NCI-H524 treated with DMSO at 0.1 percent for 48 hours (cell line): ENCODE measurements around the gene COPS2.
A peak's percentile ranks its signal among the peaks of the same experiment; 100 is the strongest.
"Not testable (repeated sequence)": the region's sequence is repeated elsewhere in the genome, so short reads cannot be mapped to it uniquely, and the experiment has no call there.

Experiments
- DNase-seq: peaks from one replicate; lab custom pipeline; 2025; lab: John Stamatoyannopoulos, UW

COPS2 gene

DNA sequence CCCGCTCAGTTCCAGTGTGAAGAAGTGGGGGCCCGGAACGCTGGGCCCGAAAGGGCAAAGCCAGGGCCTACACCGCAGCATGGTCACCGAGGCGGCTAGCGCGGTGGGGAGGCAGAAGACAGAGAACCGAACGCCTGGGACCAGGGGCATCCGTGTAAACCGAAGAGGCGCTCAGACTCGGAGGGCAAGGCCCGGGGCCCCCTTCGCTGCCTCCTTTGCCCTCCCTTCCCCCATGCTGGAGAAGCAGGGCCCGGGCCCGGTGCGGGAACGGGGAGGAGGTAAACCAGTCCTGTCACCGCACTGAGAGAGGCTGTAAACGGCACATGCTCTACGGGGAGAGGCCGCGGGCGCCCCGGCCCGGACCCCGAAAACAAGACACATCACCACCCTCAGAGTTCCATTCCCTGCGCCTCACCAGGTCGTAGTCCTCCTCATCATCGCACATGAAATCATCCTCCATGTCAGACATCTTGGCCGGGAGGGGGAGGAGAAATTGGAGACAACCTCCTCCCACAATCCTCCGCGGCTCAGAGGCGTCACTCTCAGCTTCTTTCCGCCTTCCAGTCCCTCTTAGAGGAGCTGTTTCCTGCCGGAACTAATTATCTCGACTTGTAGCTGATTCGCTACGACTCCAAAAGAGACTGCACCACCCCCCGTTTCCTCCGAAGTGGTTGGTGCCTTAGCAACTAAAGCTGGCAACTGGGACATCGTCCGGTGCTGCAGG lies at the start of gene COPS2:
TSS of gene COPS2 (minus strand) at position 490 of the 724 bp plus-strand sequence. CDS start at position 469, 21 bp downstream.
- peak; percentile 92 for DNase-seq

DNA sequence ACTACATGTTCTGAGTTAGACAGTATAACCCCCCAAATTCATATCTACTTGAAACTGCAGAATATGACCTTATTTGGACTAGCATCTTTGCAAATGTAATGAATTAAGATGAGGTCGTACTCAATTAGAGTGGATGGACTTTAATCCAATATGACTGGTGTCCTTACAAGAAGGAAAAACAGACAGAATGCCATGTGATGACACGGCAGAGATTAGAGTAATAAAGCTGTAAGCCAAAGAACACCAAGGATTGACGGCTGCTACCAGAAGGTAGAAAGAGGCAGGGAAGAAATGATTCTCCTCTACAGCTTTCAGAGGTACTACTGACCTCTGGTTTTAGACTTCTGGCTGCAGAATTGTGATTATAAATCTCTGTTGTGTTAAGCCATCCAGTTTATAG lies 44.9 kb upstream of the COPS2 start:
- no peak for DNase-seq

DNA sequence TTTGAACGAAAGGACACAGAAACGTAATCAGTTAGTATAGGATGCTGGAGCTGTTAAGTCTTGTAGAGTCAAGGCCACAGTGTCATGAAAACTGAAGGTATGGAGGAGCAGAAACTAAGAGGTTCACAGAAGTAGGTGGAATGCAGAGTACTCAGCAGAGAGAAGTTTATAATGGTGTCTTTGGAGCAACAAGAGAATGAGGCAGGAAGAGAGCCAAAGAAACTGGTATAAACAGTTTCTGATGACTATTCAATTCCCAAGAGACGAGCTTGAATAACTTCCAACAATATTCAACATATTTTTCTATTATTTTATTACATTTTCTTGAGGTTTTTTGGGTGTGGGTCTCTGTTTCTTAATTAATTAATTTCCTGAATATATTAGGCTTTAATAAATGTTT lies 44.3 kb upstream of the COPS2 start:
- no peak for DNase-seq

DNA sequence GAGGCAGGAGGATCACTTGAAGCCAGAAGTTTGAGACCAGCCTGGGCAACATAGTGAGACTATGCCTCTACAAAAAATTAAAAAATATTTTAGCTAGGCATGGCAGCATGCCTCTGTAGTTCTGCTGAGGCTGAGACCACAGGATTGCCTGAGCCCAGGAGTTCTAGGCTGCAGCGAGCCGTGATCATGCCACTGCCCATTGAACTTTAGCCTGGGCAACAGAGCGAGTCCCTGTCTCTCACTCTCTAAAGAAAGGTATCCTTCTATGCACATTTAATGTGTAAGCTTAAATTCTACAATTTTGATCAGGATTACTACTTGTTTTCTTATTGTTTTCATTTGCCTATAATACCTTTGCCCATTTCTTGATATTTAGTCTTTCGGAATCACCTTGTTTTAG lies 41.5 kb upstream of the COPS2 start:
- no peak for DNase-seq

DNA sequence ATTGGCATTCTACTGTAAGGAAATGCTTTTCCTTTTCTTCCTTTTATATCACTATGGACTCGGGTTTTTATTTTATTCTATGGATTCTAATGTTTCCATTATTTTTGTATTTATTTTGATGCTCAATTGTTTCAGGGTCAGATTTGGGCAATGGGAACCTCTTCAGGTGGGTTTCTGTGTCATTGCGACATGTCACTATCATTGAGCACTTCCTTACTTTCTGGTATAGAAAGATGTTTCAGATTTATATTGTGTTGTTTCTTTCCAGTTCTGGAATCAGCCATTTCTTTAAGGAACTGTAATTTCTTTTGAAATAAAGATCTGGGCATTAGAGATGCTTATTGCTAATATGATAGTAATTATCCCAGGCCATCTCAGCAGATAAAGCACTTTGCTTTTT lies 36.5 kb upstream of the COPS2 start:
- no peak for DNase-seq

DNA sequence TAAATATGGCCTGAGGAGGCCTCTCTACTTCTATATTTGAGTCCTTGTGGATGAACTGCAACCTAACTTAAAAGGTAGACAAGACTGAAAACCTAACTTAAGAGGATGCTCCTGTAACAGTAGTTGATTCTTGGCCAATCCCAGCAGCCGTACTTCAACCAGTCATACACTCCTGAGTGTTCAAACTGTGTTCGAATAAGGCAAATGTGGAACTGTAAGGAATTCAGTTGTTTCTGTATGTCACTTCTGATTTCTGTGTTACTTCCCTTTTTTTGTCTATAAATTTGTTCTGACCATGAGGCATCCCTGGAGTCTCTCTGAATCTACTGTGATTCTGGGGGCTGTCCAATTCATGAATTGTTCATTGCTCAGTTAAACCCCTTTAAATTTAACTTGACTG lies 35.2 kb upstream of the COPS2 start:
- DNase-seq = no peak

DNA sequence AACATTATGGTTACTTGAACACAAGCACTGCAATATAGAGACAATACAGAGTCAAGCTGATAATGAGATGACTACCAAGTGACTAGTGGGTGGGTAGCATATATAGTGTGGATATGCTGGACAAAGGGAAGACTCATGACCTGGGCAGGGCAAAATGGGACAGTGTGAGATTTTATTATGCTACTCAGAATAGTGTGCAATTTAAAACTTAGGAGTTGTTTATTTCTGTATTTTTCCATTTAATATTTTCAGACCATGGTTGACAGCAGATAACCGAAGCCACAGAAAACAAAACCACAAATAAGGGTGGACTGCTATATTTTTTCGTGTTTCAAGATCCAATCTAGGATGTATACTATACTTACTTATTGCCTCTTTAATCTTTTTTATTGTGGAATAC lies 34.2 kb upstream of the COPS2 start:
- no peak for DNase-seq

DNA sequence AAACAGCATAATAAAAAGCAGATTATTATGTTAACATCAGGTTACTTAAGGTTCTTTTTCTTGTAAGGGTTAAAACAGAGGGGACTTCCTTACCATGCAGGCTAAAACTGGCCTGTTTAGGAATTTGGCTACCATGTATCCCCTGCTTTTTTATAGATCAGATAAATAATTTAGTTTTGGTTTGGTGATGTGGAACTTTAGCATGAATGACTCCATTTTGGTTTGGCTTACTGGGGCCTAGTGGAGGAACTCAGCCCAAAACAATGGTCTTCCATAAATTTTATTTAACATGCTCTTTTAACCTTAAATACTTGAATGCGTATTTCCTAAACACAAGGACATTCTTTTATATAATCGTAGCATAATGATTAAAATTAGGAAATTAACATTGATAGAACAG lies 33.5 kb upstream of the COPS2 start:
- DNase-seq = no peak

DNA sequence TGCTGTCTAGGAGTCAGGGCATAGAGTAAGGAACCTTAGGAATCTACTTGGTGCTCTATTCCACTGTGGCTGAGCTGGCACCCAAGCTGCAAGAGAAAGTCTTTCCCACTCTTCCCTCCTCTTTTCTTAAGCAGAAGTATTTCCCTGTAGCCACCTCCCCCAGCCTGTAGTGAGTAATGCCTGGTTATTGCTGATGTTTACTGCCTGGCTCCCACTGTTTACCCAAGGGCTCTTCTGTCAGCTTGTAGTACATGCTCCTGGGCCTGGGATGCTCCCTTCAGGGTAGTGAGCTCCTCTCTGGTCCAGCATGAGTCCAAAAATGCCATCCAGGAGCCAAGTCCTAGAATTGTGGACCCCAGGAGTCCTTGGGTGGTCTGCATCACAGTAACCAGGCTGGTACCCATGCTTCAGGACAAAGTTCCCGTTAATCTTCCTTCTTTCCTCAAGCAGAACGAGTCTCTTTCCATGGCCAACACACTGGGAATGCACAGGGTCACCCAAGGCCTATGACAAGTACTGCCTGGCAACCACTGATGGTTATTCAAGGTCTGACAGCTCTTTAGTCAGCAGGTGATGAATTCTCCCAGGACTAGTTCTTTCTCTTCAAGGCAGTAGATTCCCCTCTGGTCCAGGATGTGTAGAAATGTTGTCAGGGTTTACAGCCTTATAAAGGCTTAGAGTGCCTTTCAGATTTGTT lies 32.3 kb upstream of the COPS2 start:
- DNase-seq = no peak

DNA sequence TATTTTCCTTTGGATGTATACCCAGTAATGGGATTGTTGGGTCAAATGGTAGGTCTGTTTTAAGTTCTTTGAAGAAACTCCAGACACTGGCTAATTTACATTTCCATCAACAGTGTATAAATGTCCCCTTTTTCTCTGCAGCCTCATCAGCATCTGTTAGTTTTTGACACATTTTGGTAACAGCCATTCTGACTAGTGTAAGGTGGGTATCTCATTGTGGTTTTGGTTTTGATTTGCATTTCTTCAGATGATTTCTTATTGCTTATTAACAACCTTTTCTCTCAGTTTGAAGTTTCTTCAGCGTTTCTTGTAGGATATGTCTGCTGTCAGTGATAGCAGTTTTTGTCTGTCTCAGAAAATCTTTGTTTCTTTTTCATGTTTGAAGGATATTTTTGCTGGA lies 30.1 kb upstream of the COPS2 start:
- no peak for DNase-seq

DNA sequence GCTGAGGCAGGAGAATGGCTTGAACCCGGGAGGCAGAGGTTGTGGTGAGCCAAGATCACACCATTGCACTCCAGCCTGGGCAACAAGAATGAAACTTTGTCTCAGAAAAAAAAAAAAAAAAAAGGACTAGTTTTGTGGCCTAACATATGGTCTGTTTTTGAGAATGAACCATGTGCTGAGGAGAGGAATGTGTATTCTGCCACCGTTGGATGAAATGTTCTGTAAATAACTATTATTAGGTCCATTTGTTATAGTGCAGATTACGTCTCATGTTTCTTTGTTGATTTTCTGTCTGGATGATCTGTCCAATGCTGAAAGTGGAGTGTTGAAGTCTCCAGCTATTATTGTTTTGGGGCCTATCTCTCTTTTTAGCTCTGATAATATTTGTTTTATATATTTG lies 28.3 kb upstream of the COPS2 start:
- DNase-seq = not testable (repeated sequence)

DNA sequence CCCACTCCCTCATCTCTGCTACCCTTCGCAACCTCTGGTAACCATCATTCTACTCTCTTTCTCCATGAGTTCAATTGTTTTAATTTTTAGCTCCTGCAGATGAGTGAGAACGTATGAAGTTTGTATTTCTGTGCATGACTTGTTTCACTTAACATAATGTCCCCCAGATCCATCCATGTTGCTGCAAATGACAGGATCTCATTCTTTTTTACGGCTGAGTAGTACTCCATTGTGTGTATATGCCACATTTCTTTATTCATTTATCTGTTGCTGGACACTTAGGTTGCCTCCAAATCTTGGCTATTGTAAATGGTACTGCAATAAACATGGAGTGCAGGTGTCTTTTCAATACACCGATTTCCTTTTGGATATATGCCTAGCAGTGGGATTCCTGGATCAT lies 26.7 kb upstream of the COPS2 start:
- no peak for DNase-seq

DNA sequence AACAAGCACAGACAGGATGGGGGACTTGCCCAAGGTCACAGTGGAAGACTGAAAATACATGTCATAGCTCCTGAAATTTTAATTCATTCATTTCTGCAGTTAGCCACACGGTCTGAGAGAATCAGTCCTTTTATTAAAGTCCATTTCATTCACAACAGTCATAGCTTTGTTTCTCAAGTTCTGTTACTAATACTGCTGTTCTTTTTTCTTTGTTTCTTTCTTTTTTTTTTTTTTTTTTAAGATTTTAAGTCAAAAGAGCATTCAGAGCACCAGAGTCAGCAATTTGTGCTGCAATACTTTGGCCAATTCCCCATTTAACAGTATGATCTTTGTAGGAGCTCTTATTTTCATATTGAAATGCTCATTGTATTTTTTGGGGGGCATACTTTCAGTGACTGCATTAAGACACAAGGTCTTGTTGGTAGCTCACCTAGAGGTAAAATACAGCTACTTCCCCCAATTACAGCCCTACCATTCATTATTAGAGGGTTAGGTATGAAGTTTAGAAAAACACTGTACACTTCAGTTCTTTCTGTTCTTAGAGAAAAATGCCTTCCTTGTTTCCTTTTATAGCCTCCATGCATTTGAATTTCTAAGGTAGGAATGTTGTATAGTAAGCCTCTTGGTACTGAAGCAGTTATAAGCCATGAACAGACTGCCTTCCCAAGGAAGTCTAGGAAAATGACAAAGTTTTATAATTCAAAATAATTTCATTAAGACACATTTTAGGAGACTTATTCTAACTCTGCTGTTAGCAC lies 24.2 kb upstream of the COPS2 start:
- no peak for DNase-seq

DNA sequence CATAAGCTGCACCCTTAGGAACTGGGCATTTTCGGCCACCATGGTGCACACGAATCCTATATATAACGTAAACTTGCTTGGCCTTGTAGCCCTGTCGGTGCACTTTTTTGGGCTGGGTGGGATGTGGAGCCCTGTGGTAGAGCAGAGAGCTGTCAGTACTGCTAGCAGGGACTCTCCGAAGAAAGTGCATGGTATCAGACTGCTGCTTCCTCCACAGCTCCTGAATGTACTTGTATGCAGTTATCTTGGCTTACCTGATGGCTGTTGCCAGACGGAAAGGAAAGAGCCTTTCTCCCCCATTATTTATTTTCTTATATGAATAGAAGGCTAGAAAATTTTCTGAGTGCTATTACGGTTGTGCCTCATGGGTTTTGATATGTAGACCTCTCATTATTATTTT lies 23.1 kb upstream of the COPS2 start:
- DNase-seq = no peak

DNA sequence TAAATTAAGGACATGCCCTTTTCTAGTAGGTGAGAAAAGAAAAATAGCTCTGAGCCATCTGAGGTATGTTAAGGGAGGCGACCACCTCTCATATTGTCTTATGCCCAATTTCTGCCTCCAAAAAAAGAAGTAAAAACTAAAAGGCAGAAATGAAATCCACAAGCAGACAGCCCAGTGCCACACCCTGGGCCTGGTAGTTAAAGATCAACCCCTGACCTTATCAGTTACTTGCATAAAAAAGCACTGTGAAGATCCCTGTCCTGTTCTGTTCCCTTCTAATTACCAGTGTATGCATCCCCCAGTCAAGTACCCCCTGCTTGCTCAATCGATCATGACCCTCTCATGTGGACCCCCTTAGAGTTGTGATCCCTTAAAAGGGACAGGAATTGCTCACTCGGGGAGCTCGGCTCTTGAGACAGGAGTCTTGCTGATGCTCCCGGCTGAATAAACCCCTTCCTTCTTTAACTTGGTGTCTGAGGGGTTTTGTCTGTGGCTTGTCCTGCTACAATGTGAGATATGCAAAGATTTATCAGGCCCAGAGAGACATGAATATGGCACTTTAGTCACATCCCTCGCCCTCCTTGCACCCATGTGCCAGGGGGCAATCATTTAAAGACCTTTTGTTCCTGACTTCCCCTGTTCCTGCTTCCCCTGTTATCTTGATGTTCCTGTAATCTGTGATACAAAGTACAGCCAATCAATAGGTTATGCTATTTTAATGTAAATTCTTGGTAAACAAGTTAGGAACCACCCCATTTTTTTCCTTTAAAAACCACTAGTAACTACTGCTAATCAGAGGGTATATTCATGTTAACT lies 20.4 kb upstream of the COPS2 start:
- DNase-seq = not testable (repeated sequence)

DNA sequence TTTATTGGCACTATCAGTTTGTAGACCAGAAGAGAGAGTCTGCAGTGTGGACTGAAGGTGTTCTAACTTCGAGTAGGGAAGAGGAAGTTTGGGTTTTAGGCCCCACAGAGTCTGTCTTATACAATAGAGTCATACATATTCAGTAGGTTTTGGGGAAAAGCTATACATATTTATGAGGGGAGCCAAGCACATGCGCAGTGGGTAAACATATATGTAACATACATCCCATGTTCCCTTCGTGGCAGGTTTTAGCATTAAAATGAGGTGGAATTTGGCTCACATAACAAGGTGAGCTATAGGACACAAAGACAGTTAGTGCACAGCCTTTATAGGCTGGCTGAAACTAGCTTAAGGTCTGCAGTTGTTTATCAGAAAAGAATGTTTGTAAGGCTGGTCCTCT lies 19.5 kb upstream of the COPS2 start:
- no peak for DNase-seq

DNA sequence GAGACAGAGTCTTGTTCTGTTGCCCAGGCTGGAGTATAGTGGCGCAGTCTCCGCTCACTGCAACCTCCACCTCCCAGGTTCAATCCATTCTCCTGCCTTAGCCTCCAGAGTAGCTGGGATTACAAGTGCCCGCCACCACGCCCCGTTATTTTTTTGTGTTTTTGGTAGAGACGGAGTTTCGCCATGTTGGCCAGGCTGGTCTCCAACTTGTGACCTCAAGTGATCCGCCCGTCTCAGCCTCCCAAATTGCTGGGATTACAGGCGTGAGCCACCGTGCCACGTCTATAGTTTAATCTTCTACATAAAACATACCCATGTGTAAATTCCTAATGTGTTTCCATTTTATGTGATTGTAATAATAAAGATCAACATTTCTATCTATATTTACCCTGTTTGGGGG lies 16.4 kb upstream of the COPS2 start:
- DNase-seq = no peak

DNA sequence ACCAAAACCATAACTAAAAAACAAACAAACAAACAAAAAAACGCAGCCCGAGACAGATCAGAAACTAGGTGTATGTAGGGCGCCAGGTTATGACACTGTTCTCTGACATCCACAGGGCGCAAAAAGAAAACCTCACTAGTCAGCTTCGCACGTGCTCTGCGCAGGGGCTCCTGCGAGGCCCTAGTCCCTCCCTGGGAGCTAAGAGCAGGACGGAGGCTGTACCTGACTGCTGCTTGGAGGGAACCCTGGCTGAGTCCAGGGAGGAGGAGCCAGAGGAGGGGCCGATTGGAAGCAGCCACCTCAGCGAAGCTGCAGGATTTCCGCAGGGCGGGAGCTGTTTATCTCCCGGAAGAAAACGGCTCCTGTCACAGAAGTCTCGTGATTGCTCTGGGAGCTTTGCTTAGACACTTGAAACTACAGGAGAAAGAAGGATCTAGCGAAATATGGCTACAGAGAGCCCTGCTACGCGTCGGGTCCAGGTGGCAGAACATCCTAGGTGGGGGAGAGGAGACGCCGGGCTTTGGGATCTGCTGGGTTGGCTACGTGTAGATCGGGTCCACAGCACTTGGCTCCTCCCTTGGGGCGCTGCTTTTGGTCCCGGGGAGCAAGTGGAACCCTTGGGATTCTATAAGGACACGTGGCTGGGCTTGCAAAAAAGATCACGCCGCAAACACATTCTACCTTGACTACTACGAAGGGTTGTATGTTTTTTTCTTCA lies 14.6 kb upstream of the COPS2 start, which contains the start of gene GALK2:
TSS of gene GALK2 (plus strand) at position 368 of the 718 bp plus-strand sequence. CDS start at position 444, 76 bp downstream.
- peak; percentile 68 for DNase-seq

DNA sequence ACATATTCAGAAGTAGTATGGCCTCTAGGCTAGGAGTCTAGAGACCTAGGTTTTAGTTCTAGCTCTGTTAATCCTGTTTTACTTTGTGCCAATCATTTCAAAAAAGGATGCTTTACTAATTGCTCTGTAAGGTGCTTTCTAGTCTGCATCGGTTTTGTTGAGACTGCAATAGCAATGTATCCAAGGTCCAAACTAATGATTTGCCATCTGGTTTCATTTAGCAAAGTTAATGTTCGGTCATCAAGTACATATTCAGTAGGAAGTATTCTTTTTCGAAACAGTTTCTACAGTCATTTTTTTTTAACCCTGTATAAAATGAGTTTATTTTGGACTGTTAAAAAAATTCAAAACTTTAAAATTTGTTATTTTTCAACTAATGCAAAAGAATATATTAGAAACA lies 12.6 kb upstream of the COPS2 start:
- no peak for DNase-seq

DNA sequence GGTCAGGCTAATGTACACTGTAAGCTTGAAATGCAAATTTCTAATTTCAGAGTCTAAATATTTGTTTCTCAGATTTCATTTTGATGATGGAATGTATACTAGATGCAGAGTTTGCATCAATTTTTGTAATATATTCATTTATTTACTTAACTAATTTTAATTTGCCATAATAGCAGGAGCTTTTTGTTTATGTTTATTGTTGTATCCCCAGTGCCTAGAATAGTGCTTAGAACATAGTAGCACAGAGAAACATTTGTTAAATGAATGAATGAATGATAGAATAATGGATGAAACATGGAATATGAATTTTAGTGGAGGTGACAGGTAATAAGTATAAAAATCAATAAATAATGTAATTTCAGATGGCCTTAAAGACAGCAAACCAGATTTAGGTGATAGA lies 9.5 kb upstream of the COPS2 start:
- DNase-seq = no peak

DNA sequence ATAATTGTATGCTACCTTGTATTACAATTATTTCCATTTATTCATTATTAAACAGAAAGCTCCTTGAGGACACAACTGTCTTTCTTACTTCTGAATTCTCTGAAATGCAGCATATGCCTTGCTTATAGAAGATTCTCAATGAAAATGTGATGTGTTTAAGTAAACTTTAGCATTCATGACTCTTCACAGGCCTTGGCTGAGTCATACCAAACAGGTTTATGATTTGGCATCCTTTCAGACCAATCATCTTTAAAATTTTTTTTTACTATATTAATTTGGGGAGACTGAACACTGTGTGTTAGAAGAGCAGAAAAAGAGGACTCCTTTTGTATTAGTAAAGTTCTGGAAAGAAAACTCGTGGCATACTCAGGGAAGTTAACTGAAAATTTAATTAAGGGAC lies 8.3 kb upstream of the COPS2 start:
- no peak for DNase-seq
